Activated CD4-positive, alpha-beta T cell treated with anti-CD3 and anti-CD28 coated beads, Interleukin-2, amount 50 U/mL, for 16 hours (primary cell): ENCODE results near the gene PRR5L.
A peak's percentile ranks its signal among the peaks of the same experiment; 100 is the strongest.

Experiments
- DNase-seq: peaks from one replicate; pipeline ENCODE4 v3.0.0-alpha.2; 2020

Gene PRR5L

GRCh38 chr11:36407356-36407755 lies 111.3 kb downstream of the PRR5L start:
- no peak for DNase-seq

GRCh38 chr11:36408498-36409136 lies 112.5 kb downstream of the PRR5L start:
- DNase-seq = no peak

- peak; percentile 81 for DNase-seq
Observed at GRCh38 chr11:36409152-36409816, 113.2 kb downstream of the PRR5L start.

GRCh38 chr11:36411202-36411640 lies 115.1 kb downstream of the PRR5L start:
- peak; percentile 66 for DNase-seq

- DNase-seq = no peak
Observed at GRCh38 chr11:36412781-36413383, 116.8 kb downstream of the PRR5L start.

GRCh38 chr11:36417154-36417553 lies 121.1 kb downstream of the PRR5L start:
- DNase-seq = peak; percentile 41

- no peak for DNase-seq
Observed at GRCh38 chr11:36419791-36420424, 123.8 kb downstream of the PRR5L start.

- DNase-seq = no peak
Observed at GRCh38 chr11:36421546-36422155, 125.6 kb downstream of the PRR5L start.

GRCh38 chr11:36425561-36426081 lies 129.5 kb downstream of the PRR5L start:
- DNase-seq = no peak

- DNase-seq = no peak
Observed at GRCh38 chr11:36426226-36426848, 130.2 kb downstream of the PRR5L start.

GRCh38 chr11:36427079-36427478 lies 131.0 kb downstream of the PRR5L start:
- DNase-seq = no peak

GRCh38 chr11:36427876-36428275 lies 131.8 kb downstream of the PRR5L start:
- DNase-seq = no peak

GRCh38 chr11:36431429-36432092 lies 135.5 kb downstream of the PRR5L start:
- DNase-seq = peak; percentile 86

- no peak for DNase-seq
Observed at GRCh38 chr11:36432093-36432469, 136.0 kb downstream of the PRR5L start.

- DNase-seq = no peak
Observed at GRCh38 chr11:36432738-36433137, 136.7 kb downstream of the PRR5L start.

- DNase-seq = no peak
Observed at GRCh38 chr11:36436064-36436463, 140.0 kb downstream of the PRR5L start.

GRCh38 chr11:36436589-36436988 lies 140.5 kb downstream of the PRR5L start:
- no peak for DNase-seq

GRCh38 chr11:36437413-36437812 lies 141.3 kb downstream of the PRR5L start:
- DNase-seq = no peak

GRCh38 chr11:36438126-36438525 lies 142.0 kb downstream of the PRR5L start:
- no peak for DNase-seq

- peak; percentile 67 for DNase-seq
Observed at GRCh38 chr11:36441610-36442208, 145.6 kb downstream of the PRR5L start.

GRCh38 chr11:36443661-36444060 lies 147.6 kb downstream of the PRR5L start:
- no peak for DNase-seq

- DNase-seq = no peak
Observed at GRCh38 chr11:36446135-36446534, 150.0 kb downstream of the PRR5L start.
